WTC11 (cell line): ENCODE measurements around the gene MERTK. TPM values are rescaled to one million over a fixed set of nuclear protein-coding genes. Genes with fewer than 3 reads are reported as not detected.

ENCODE experiments used
- ATAC-seq: fragments of 200-7000 bp; cut with Tn5 transposase; 2 replicates; pipeline ENCODE4 v1.10.0; 2021; ENCODE audit warnings: mild to moderate bottlenecking, moderate library complexity
- CTCF ChIA-PET: fragments of 300-600 bp; sonication (Branson Sonifier 250); formaldehyde crosslinking; loops from one replicate; lab custom pipeline; 2021; ENCODE audit warnings: antibody characterized with exemption; lab: Charles Lee
- POLR2A ChIA-PET: fragments of 350-600 bp; sonication (Branson Sonifier 250); formaldehyde crosslinking; loops from one replicate; lab custom pipeline; 2021; ENCODE audit warnings: antibody characterized with exemption; lab: Charles Lee
- DNase-seq: peaks from one replicate; pipeline ENCODE4 v3.0.0; 2021; ENCODE audit warnings: low spot score
- H3K27ac Mint-ChIP-seq: 2 replicates; pipeline ENCODE4 v1.8.0; 2021; ENCODE audit warnings: mixed read lengths
- H3K27me3 Mint-ChIP-seq: 2 replicates; pipeline ENCODE4 v1.8.0; 2021; ENCODE audit warnings: low read depth, mild to moderate bottlenecking, moderate library complexity, mixed read lengths
- H3K36me3 Mint-ChIP-seq: 2 replicates; pipeline ENCODE4 v1.8.0; 2021; ENCODE audit warnings: mixed read lengths
- H3K4me1 Mint-ChIP-seq: 2 replicates; pipeline ENCODE4 v1.8.0; 2022; ENCODE audit warnings: mixed read lengths
- H3K4me3 Mint-ChIP-seq: 2 replicates; pipeline ENCODE4 v1.8.0; 2021; ENCODE audit warnings: mild to moderate bottlenecking, moderate library complexity, mixed read lengths
- H3K9me3 Mint-ChIP-seq: 2 replicates; pipeline ENCODE4 v1.8.0; 2021; ENCODE audit warnings: mixed read lengths
- CBFB ChIP-seq: sonication (generic); formaldehyde crosslinking; IDR thresholded peaks from 2 replicates; pipeline ENCODE4 v1.8.1; 2022; ENCODE audit warnings: mild to moderate bottlenecking, low read depth, missing genetic modification reagents
- CREM ChIP-seq: sonication (generic); formaldehyde crosslinking; IDR thresholded peaks from 2 replicates; pipeline ENCODE4 v1.8.1; 2022; ENCODE audit warnings: mild to moderate bottlenecking, missing genetic modification reagents, moderate library complexity
- CTCF ChIP-seq: fragments of 200-600 bp; IDR thresholded peaks from 2 replicates; pipeline ENCODE4 v1.8.0; 2022; ENCODE audit warnings: antibody characterized with exemption
- ELF4 ChIP-seq: sonication (generic); formaldehyde crosslinking; IDR thresholded peaks from 2 replicates; pipeline ENCODE4 v1.8.1; 2022; ENCODE audit warnings: low read depth, mild to moderate bottlenecking, moderate library complexity, missing genetic modification reagents
- ESRRA ChIP-seq: sonication (generic); formaldehyde crosslinking; IDR thresholded peaks from 2 replicates; pipeline ENCODE4 v1.8.1; 2022; ENCODE audit warnings: mild to moderate bottlenecking, missing genetic modification reagents, borderline replicate concordance
- FOXK1 ChIP-seq: sonication (generic); formaldehyde crosslinking; IDR thresholded peaks from 2 replicates; pipeline ENCODE4 v1.8.0; 2022; ENCODE audit warnings: mild to moderate bottlenecking, moderate library complexity, missing genetic modification reagents
- GABPB1 ChIP-seq: sonication (generic); formaldehyde crosslinking; IDR thresholded peaks from 2 replicates; pipeline ENCODE4 v1.8.1; 2023; ENCODE audit warnings: mild to moderate bottlenecking, missing genetic modification reagents
- IRF1 ChIP-seq: sonication (generic); formaldehyde crosslinking; IDR thresholded peaks from 2 replicates; pipeline ENCODE4 v1.8.0; 2023; ENCODE audit warnings: missing genetic modification reagents
- JAZF1 ChIP-seq: fragments of 250-450 bp; sonication (Bioruptor Pico); IDR thresholded peaks from 2 replicates; pipeline ENCODE4 v1.9.0; 2021; ENCODE audit warnings: moderate library complexity, mild to moderate bottlenecking, inconsistent platforms
- MLX ChIP-seq: sonication (generic); formaldehyde crosslinking; IDR thresholded peaks from 2 replicates; pipeline ENCODE4 v1.8.1; 2023; ENCODE audit warnings: mild to moderate bottlenecking, missing genetic modification reagents, moderate library complexity
- MYBL2 ChIP-seq: sonication (generic); formaldehyde crosslinking; IDR thresholded peaks from 2 replicates; pipeline ENCODE4 v1.8.1; 2023; ENCODE audit warnings: mild to moderate bottlenecking, moderate library complexity, missing genetic modification reagents
- OVOL2 ChIP-seq: fragments of 250-450 bp; sonication (Bioruptor Pico); IDR thresholded peaks from 2 replicates; pipeline ENCODE4 v1.9.0; 2021; ENCODE audit warnings: mild to moderate bottlenecking, borderline replicate concordance
- SMAD3 ChIP-seq: sonication (generic); formaldehyde crosslinking; IDR thresholded peaks from 2 replicates; pipeline ENCODE4 v1.8.0; 2022; ENCODE audit warnings: missing genetic modification reagents, mild to moderate bottlenecking, borderline replicate concordance
- SMAD4 ChIP-seq: sonication (generic); formaldehyde crosslinking; IDR thresholded peaks from 2 replicates; pipeline ENCODE4 v1.8.0; 2022; ENCODE audit warnings: mild to moderate bottlenecking, missing genetic modification reagents
- SOX15 ChIP-seq: fragments of 250-450 bp; sonication (Bioruptor Pico); IDR thresholded peaks from 2 replicates; pipeline ENCODE4 v1.9.0; 2021; ENCODE audit warnings: mild to moderate bottlenecking
- ZNF138 ChIP-seq: sonication (generic); formaldehyde crosslinking; conservative IDR thresholded peaks from 2 replicates; pipeline ENCODE4 v1.8.1; 2022; ENCODE audit warnings: mild to moderate bottlenecking, moderate library complexity, missing genetic modification reagents
- total RNA-seq: library from RNA; stranded (reverse); gene quantifications from 3 replicates; pipeline ENCODE4 v1.2.3, GENCODE V29; 2021
- TF ChIP-seq, protein P1 (sequence below): sonication (generic); formaldehyde crosslinking; IDR thresholded peaks from 2 replicates; pipeline ENCODE4 v1.8.1; 2022; ENCODE audit warnings: missing genetic modification reagents, borderline replicate concordance
- TF ChIP-seq, protein P2 (sequence below): sonication (generic); formaldehyde crosslinking; IDR thresholded peaks from 2 replicates; pipeline ENCODE4 v1.8.0; 2023; ENCODE audit warnings: missing genetic modification reagents, mild to moderate bottlenecking, borderline replicate concordance
- TF ChIP-seq, protein P3 (sequence below): sonication (generic); formaldehyde crosslinking; IDR thresholded peaks from 2 replicates; pipeline ENCODE4 v1.8.1; 2023; ENCODE audit warnings: mild to moderate bottlenecking, missing genetic modification reagents, moderate library complexity
- TF ChIP-seq, protein P4 (sequence below): sonication (generic); formaldehyde crosslinking; IDR thresholded peaks from 2 replicates; pipeline ENCODE4 v1.8.1; 2023; ENCODE audit warnings: mild to moderate bottlenecking, missing genetic modification reagents
- TF ChIP-seq, protein P5 (sequence below): fragments of 250-450 bp; sonication (Bioruptor Pico); IDR thresholded peaks from 2 replicates; pipeline ENCODE4 v1.9.0; 2021; ENCODE audit warnings: mild to moderate bottlenecking
- TF ChIP-seq, protein P6 (sequence below): sonication (generic); formaldehyde crosslinking; IDR thresholded peaks from 2 replicates; pipeline ENCODE4 v1.8.0; 2022; ENCODE audit warnings: mild to moderate bottlenecking, missing genetic modification reagents

Gene MERTK
- total RNA-seq, 1 experiment from 2014 or later = 6.9 TPM

- TF ChIP-seq CBFB (CRISPR knock-in tag) (no peak), IRF1 (CRISPR knock-in tag) (no peak)
Observed at GRCh38 chr2:112056626-112056987, 158.2 kb downstream of the MERTK start (continued).

GRCh38 chr2:112059671-112060070, 161.3 kb downstream of the MERTK start:
- no peaks in the 10 kb centered on the region; the same call in 1 of the 2 replicates for H3K27me3 Mint-ChIP-seq

More at GRCh38 chr2:112059671-112060070, 161.3 kb downstream of the MERTK start:
- peaks cover 23% of the 10 kb centered on the region for H3K36me3 Mint-ChIP-seq
- TF ChIP-seq CREM (CRISPR knock-in tag) (no peak), MYBL2 (CRISPR knock-in tag) (no peak), ELF4 (CRISPR knock-in tag) (no peak), GABPB1 (CRISPR knock-in tag) (no peak), ESRRA (no peak), ZNF138 (CRISPR knock-in tag) (no peak), CTCF (no peak), JAZF1 (CRISPR knock-in tag) (no peak), SMAD3 (CRISPR knock-in tag) (no peak), OVOL2 (no peak), SMAD4 (CRISPR knock-in tag) (no peak), SOX15 (no peak), FOXK1 (no peak), MLX (CRISPR knock-in tag) (no peak)
- TF ChIP-seq, protein P1, sequence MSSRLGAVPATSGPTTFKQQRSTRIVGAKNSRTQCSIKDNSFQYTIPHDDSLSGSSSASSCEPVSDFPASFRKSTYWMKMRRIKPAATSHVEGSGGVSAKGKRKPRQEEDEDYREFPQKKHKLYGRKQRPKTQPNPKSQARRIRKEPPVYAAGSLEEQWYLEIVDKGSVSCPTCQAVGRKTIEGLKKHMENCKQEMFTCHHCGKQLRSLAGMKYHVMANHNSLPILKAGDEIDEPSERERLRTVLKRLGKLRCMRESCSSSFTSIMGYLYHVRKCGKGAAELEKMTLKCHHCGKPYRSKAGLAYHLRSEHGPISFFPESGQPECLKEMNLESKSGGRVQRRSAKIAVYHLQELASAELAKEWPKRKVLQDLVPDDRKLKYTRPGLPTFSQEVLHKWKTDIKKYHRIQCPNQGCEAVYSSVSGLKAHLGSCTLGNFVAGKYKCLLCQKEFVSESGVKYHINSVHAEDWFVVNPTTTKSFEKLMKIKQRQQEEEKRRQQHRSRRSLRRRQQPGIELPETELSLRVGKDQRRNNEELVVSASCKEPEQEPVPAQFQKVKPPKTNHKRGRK (CRISPR knock-in tag) = no peak
- TF ChIP-seq, protein P2, sequence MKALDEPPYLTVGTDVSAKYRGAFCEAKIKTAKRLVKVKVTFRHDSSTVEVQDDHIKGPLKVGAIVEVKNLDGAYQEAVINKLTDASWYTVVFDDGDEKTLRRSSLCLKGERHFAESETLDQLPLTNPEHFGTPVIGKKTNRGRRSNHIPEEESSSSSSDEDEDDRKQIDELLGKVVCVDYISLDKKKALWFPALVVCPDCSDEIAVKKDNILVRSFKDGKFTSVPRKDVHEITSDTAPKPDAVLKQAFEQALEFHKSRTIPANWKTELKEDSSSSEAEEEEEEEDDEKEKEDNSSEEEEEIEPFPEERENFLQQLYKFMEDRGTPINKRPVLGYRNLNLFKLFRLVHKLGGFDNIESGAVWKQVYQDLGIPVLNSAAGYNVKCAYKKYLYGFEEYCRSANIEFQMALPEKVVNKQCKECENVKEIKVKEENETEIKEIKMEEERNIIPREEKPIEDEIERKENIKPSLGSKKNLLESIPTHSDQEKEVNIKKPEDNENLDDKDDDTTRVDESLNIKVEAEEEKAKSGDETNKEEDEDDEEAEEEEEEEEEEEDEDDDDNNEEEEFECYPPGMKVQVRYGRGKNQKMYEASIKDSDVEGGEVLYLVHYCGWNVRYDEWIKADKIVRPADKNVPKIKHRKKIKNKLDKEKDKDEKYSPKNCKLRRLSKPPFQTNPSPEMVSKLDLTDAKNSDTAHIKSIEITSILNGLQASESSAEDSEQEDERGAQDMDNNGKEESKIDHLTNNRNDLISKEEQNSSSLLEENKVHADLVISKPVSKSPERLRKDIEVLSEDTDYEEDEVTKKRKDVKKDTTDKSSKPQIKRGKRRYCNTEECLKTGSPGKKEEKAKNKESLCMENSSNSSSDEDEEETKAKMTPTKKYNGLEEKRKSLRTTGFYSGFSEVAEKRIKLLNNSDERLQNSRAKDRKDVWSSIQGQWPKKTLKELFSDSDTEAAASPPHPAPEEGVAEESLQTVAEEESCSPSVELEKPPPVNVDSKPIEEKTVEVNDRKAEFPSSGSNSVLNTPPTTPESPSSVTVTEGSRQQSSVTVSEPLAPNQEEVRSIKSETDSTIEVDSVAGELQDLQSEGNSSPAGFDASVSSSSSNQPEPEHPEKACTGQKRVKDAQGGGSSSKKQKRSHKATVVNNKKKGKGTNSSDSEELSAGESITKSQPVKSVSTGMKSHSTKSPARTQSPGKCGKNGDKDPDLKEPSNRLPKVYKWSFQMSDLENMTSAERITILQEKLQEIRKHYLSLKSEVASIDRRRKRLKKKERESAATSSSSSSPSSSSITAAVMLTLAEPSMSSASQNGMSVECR = no peak
- TF ChIP-seq, protein P3, sequence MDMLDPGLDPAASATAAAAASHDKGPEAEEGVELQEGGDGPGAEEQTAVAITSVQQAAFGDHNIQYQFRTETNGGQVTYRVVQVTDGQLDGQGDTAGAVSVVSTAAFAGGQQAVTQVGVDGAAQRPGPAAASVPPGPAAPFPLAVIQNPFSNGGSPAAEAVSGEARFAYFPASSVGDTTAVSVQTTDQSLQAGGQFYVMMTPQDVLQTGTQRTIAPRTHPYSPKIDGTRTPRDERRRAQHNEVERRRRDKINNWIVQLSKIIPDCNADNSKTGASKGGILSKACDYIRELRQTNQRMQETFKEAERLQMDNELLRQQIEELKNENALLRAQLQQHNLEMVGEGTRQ (CRISPR knock-in tag) = no peak
- TF ChIP-seq, protein P4, sequence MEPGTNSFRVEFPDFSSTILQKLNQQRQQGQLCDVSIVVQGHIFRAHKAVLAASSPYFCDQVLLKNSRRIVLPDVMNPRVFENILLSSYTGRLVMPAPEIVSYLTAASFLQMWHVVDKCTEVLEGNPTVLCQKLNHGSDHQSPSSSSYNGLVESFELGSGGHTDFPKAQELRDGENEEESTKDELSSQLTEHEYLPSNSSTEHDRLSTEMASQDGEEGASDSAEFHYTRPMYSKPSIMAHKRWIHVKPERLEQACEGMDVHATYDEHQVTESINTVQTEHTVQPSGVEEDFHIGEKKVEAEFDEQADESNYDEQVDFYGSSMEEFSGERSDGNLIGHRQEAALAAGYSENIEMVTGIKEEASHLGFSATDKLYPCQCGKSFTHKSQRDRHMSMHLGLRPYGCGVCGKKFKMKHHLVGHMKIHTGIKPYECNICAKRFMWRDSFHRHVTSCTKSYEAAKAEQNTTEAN (CRISPR knock-in tag) = no peak
- TF ChIP-seq, protein P5, sequence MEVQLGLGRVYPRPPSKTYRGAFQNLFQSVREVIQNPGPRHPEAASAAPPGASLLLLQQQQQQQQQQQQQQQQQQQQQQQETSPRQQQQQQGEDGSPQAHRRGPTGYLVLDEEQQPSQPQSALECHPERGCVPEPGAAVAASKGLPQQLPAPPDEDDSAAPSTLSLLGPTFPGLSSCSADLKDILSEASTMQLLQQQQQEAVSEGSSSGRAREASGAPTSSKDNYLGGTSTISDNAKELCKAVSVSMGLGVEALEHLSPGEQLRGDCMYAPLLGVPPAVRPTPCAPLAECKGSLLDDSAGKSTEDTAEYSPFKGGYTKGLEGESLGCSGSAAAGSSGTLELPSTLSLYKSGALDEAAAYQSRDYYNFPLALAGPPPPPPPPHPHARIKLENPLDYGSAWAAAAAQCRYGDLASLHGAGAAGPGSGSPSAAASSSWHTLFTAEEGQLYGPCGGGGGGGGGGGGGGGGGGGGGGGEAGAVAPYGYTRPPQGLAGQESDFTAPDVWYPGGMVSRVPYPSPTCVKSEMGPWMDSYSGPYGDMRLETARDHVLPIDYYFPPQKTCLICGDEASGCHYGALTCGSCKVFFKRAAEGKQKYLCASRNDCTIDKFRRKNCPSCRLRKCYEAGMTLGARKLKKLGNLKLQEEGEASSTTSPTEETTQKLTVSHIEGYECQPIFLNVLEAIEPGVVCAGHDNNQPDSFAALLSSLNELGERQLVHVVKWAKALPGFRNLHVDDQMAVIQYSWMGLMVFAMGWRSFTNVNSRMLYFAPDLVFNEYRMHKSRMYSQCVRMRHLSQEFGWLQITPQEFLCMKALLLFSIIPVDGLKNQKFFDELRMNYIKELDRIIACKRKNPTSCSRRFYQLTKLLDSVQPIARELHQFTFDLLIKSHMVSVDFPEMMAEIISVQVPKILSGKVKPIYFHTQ (CRISPR knock-in tag) = no peak
- TF ChIP-seq, protein P6, sequence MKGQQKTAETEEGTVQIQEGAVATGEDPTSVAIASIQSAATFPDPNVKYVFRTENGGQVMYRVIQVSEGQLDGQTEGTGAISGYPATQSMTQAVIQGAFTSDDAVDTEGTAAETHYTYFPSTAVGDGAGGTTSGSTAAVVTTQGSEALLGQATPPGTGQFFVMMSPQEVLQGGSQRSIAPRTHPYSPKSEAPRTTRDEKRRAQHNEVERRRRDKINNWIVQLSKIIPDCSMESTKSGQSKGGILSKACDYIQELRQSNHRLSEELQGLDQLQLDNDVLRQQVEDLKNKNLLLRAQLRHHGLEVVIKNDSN (CRISPR knock-in tag) = no peak
- peaks cover 14% of the 10 kb centered on the region; the same call in 1 of the 2 replicates for H3K9me3 Mint-ChIP-seq
- peaks cover 19% of the 10 kb centered on the region for H3K4me1 Mint-ChIP-seq
- peak overlapping the region; percentile 1 for H3K27ac Mint-ChIP-seq
- no peak for DNase-seq
- ChIA-PET POLR2A (no interaction called here), CTCF (no interaction called here)
- no peak overlapping the region for H3K4me3 Mint-ChIP-seq
- ATAC-seq = no peak
